Karpas-422 (cell line): ENCODE data around the gene TUBGCP6. TPM values are rescaled to one million over a fixed set of nuclear protein-coding genes. Genes with fewer than 3 reads are reported as not detected.
A peak's percentile ranks its signal among the peaks of the same experiment; 100 is the strongest.

Experiments
- DNase-seq: peaks from one replicate; pipeline ENCODE4 v3.0.0-alpha.2; 2015
- H2AFZ ChIP-seq: fragments of 200-600 bp; sonication (generic); 2 replicates; pipeline ENCODE4 v1.6.1; 2014; ENCODE audit warnings: antibody characterized with exemption, low read length, mixed read lengths
- H3K27ac ChIP-seq: fragments of 200-600 bp; sonication (generic); 2 replicates; pipeline ENCODE4 v1.5.1; 2014; ENCODE audit warnings: mild to moderate bottlenecking, low read length, moderate library complexity
- H3K27me3 ChIP-seq: fragments of 200-600 bp; sonication (generic); 2 replicates; pipeline ENCODE4 v1.6.1; 2014; ENCODE audit warnings: low read length, mixed read lengths
- H3K36me3 ChIP-seq: fragments of 200-600 bp; sonication (generic); 2 replicates; pipeline ENCODE4 v1.6.1; 2014; ENCODE audit warnings: low read length, mixed read lengths; ENCODE audit not compliant: insufficient read depth
- H3K4me1 ChIP-seq: fragments of 200-600 bp; sonication (generic); 2 replicates; pipeline ENCODE4 v1.6.1; 2014; ENCODE audit warnings: mild to moderate bottlenecking, low read length, mixed read lengths
- H3K4me2 ChIP-seq: fragments of 200-600 bp; sonication (generic); 2 replicates; pipeline ENCODE4 v1.6.1; 2014; ENCODE audit warnings: low read length, low read depth, mild to moderate bottlenecking; ENCODE audit not compliant: poor library complexity, severe bottlenecking
- H3K4me3 ChIP-seq: fragments of 200-600 bp; sonication (generic); 2 replicates; pipeline ENCODE4 v1.5.1; 2014; ENCODE audit warnings: mild to moderate bottlenecking, antibody characterized with exemption, low read length, mixed read lengths
- H3K79me2 ChIP-seq: fragments of 200-600 bp; sonication (generic); 2 replicates; pipeline ENCODE4 v1.6.1; 2014; ENCODE audit warnings: mild to moderate bottlenecking, low read length, mixed read lengths
- H3K9ac ChIP-seq: fragments of 200-600 bp; sonication (generic); 2 replicates; pipeline ENCODE4 v1.6.0; 2014; ENCODE audit warnings: low read length
- H3K9me2 ChIP-seq: fragments of 200-600 bp; sonication (generic), shearing (Covaris generic); replicated peaks from 2 replicates; pipeline ENCODE4 v1.6.0; 2014; ENCODE audit warnings: mild to moderate bottlenecking, low read length, moderate library complexity; ENCODE audit not compliant: insufficient read depth
- H3K9me3 ChIP-seq: fragments of 300-700, 200-600 bp; sonication (generic); 2 replicates; pipeline ENCODE4 v1.6.1; 2014; ENCODE audit warnings: low read length, mixed read lengths
- H4K20me1 ChIP-seq: fragments of 200-600 bp; sonication (generic); 2 replicates; pipeline ENCODE4 v1.6.1; 2014; ENCODE audit warnings: mild to moderate bottlenecking, antibody characterized with exemption, low read length, low read depth; ENCODE audit not compliant: insufficient read depth
- total RNA-seq: library from RNA; depleted of rRNA; stranded (reverse); fragments of >200 nt; shearing (Covaris generic); gene quantifications from 2 replicates; pipeline ENCODE4 v1.2.3, GENCODE V29; 2014; ENCODE audit warnings: low replicate concordance

Gene TUBGCP6
- total RNA-seq, 1 experiment from 2014 or later, result 16.9 TPM

- H3K9me3 ChIP-seq, result peaks cover 6% of the 10 kb centered on the region
Observed at GRCh38 chr22:50280708-50281383, 36.0 kb upstream of the TUBGCP6 start.

GRCh38 chr22:50280022-50280707 is 35.3 kb upstream of the TUBGCP6 start:
- Histone ChIP-seq H3K79me2 (no peaks in the 10 kb centered on the region), H3K9me2 (no peaks in the 10 kb centered on the region), H3K27me3 (no peaks in the 10 kb centered on the region), H3K36me3 (no peaks in the 10 kb centered on the region), H4K20me1 (no peaks in the 10 kb centered on the region), H3K4me1 (no peaks in the 10 kb centered on the region), H3K4me3 (no peak overlapping the region), H3K9me3 (peaks cover 8% of the 10 kb centered on the region), H3K4me2 (no peak overlapping the region), H2AFZ (no peak overlapping the region), H3K27ac (no peak overlapping the region), H3K9ac (no peak overlapping the region)
- no peak for DNase-seq

More at GRCh38 chr22:50280708-50281383, 36.0 kb upstream of the TUBGCP6 start:
- Histone ChIP-seq H4K20me1 (no peaks in the 10 kb centered on the region), H3K27ac (no peak overlapping the region), H3K4me2 (no peak overlapping the region), H3K79me2 (no peaks in the 10 kb centered on the region), H3K4me1 (no peaks in the 10 kb centered on the region), H3K27me3 (no peaks in the 10 kb centered on the region), H3K4me3 (no peak overlapping the region), H3K9ac (no peak overlapping the region), H3K36me3 (no peaks in the 10 kb centered on the region), H2AFZ (no peak overlapping the region), H3K9me2 (no peaks in the 10 kb centered on the region)
- DNase-seq, result no peak

GRCh38 chr22:50278956-50279619 is 34.3 kb upstream of the TUBGCP6 start:
- no peaks in the 10 kb centered on the region for H3K4me1 ChIP-seq

GRCh38 chr22:50278461-50278860 is 33.6 kb upstream of the TUBGCP6 start:
- H3K4me3 ChIP-seq, result no peak overlapping the region
- DNase-seq, result no peak
- H3K79me2 ChIP-seq, result no peaks in the 10 kb centered on the region
- H2AFZ ChIP-seq, result no peak overlapping the region
- H3K4me1 ChIP-seq, result no peaks in the 10 kb centered on the region
- no peaks in the 10 kb centered on the region for H3K27me3 ChIP-seq
- H3K9me2 ChIP-seq, result no peaks in the 10 kb centered on the region
- H3K9me3 ChIP-seq, result peaks cover 8% of the 10 kb centered on the region
- no peak overlapping the region for H3K4me2 ChIP-seq
- no peak overlapping the region for H3K27ac ChIP-seq
- no peaks in the 10 kb centered on the region for H4K20me1 ChIP-seq
- H3K9ac ChIP-seq, result no peak overlapping the region
- no peaks in the 10 kb centered on the region for H3K36me3 ChIP-seq

More at GRCh38 chr22:50278956-50279619, 34.3 kb upstream of the TUBGCP6 start:
- Histone ChIP-seq H3K27ac (no peak overlapping the region), H3K4me3 (no peak overlapping the region), H4K20me1 (no peaks in the 10 kb centered on the region), H3K9me3 (peaks cover 8% of the 10 kb centered on the region), H3K9me2 (no peaks in the 10 kb centered on the region), H2AFZ (no peak overlapping the region), H3K79me2 (no peaks in the 10 kb centered on the region), H3K9ac (no peak overlapping the region), H3K36me3 (no peaks in the 10 kb centered on the region), H3K4me2 (no peak overlapping the region), H3K27me3 (no peaks in the 10 kb centered on the region)
- DNase-seq, result no peak

GRCh38 chr22:50277761-50278160 is 32.9 kb upstream of the TUBGCP6 start:
- Histone ChIP-seq H2AFZ (no peak overlapping the region), H3K27ac (no peak overlapping the region), H4K20me1 (no peaks in the 10 kb centered on the region), H3K27me3 (no peaks in the 10 kb centered on the region), H3K9me2 (no peaks in the 10 kb centered on the region), H3K79me2 (no peaks in the 10 kb centered on the region), H3K9ac (no peak overlapping the region), H3K9me3 (peaks cover 8% of the 10 kb centered on the region), H3K36me3 (no peaks in the 10 kb centered on the region), H3K4me1 (no peaks in the 10 kb centered on the region), H3K4me2 (no peak overlapping the region), H3K4me3 (no peak overlapping the region)
- DNase-seq, result no peak

- H2AFZ ChIP-seq, result no peak overlapping the region
- H3K36me3 ChIP-seq, result no peaks in the 10 kb centered on the region
- peaks cover 4% of the 10 kb centered on the region; the same call in 1 of the 2 replicates for H3K9me3 ChIP-seq
- no peak overlapping the region for H3K27ac ChIP-seq
- no peaks in the 10 kb centered on the region for H3K79me2 ChIP-seq
- no peaks in the 10 kb centered on the region for H3K9me2 ChIP-seq
- DNase-seq, result peak; percentile 89
- H3K4me2 ChIP-seq, result no peak overlapping the region
- H3K9ac ChIP-seq, result no peak overlapping the region
- peaks cover 9% of the 10 kb centered on the region for H3K4me1 ChIP-seq
- no peaks in the 10 kb centered on the region for H4K20me1 ChIP-seq
- no peak overlapping the region for H3K4me3 ChIP-seq
- H3K27me3 ChIP-seq, result no peaks in the 10 kb centered on the region
Observed at GRCh38 chr22:50276143-50276542, 31.3 kb upstream of the TUBGCP6 start.

- Histone ChIP-seq H3K27me3 (no peaks in the 10 kb centered on the region), H4K20me1 (no peaks in the 10 kb centered on the region)
Observed at GRCh38 chr22:50275181-50276055, 30.6 kb upstream of the TUBGCP6 start.

More at GRCh38 chr22:50275181-50276055, 30.6 kb upstream of the TUBGCP6 start:
- Histone ChIP-seq H3K4me1 (peaks cover 16% of the 10 kb centered on the region), H3K4me3 (no peak overlapping the region), H2AFZ (no peak overlapping the region), H3K9ac (no peak overlapping the region), H3K9me3 (peaks cover 4% of the 10 kb centered on the region; the same call in 1 of the 2 replicates), H3K9me2 (no peaks in the 10 kb centered on the region), H3K27ac (no peak overlapping the region), H3K36me3 (no peaks in the 10 kb centered on the region), H3K4me2 (no peak overlapping the region), H3K79me2 (no peaks in the 10 kb centered on the region)
- no peak for DNase-seq
